Suprapubic skin (tissue), 4 donors: ENCODE measurements around the gene CCDC178. TPM values are rescaled to one million over a fixed set of nuclear protein-coding genes. Genes with fewer than 3 reads are reported as not detected.

Experiments
- DNase-seq, 2 donors: peaks; one replicate each; pipeline ENCODE4 v3.0.0-alpha.2; 2019; ENCODE audit warnings: low spot score in 2 of 2
- H3K27ac ChIP-seq: fragments of 200-600 bp; sonication (generic); one replicate; pipeline ENCODE4 v1.5.1; 2019
- H3K27me3 ChIP-seq: fragments of 200-600 bp; sonication (generic); one replicate; pipeline ENCODE4 v1.5.1; 2019
- H3K36me3 ChIP-seq: fragments of 200-600 bp; sonication (generic); one replicate; pipeline ENCODE4 v1.5.1; 2019
- H3K4me1 ChIP-seq: fragments of 200-600 bp; sonication (generic); one replicate; pipeline ENCODE4 v1.5.1; 2019
- H3K4me3 ChIP-seq: fragments of 200-600 bp; sonication (generic); one replicate; pipeline ENCODE4 v1.5.1; 2019; ENCODE audit warnings: mild to moderate bottlenecking
- H3K9me3 ChIP-seq: fragments of 200-600 bp; sonication (generic); one replicate; pipeline ENCODE4 v1.5.1; 2019
- EP300 ChIP-seq: sonication (generic); formaldehyde crosslinking; IDR thresholded peaks from one replicate; pipeline ENCODE4 v1.6.1; 2017; ENCODE audit warnings: antibody characterized with exemption
- POLR2A ChIP-seq, 2 donors: fragments of 450-650 bp; IDR thresholded peaks; one replicate each; pipeline ENCODE4 v1.6.1; 2017; ENCODE audit warnings: antibody characterized with exemption in 2 of 2, mild to moderate bottlenecking in 2 of 2, moderate library complexity in 2 of 2
- POLR2AphosphoS5 ChIP-seq, 3 donors: sonication (generic); formaldehyde crosslinking; IDR thresholded peaks; one replicate each; pipeline ENCODE4 v1.6.1; 2017; ENCODE audit warnings: antibody characterized with exemption in 3 of 3
- WGBS: methylation state at CpG from one replicate; pipeline ENCODE4 v1.1.5; 2018; 5-methylcytosine and 5-hydroxymethylcytosine counted together
- total RNA-seq, 4 donors: library from RNA; depleted of rRNA; stranded (reverse); fragments of >200 nt; gene quantifications; one replicate each; pipeline ENCODE4 v1.1.0, GENCODE V29; 2016
- TF ChIP-seq, protein P1 (sequence below), 2 donors: fragments of 200-600 bp in 1 of 2; fragments of 450-650 bp in 1 of 2; sonication (generic) in 1 of 2; IDR thresholded peaks; one replicate each; pipeline ENCODE4 v1.5.1; 2016 to 2019; ENCODE audit warnings: antibody characterized with exemption in 2 of 2, mild to moderate bottlenecking in 1 of 2, moderate library complexity in 1 of 2

Gene CCDC178
- total RNA-seq, 4 donors from 2014 or later: not detected

DNA sequence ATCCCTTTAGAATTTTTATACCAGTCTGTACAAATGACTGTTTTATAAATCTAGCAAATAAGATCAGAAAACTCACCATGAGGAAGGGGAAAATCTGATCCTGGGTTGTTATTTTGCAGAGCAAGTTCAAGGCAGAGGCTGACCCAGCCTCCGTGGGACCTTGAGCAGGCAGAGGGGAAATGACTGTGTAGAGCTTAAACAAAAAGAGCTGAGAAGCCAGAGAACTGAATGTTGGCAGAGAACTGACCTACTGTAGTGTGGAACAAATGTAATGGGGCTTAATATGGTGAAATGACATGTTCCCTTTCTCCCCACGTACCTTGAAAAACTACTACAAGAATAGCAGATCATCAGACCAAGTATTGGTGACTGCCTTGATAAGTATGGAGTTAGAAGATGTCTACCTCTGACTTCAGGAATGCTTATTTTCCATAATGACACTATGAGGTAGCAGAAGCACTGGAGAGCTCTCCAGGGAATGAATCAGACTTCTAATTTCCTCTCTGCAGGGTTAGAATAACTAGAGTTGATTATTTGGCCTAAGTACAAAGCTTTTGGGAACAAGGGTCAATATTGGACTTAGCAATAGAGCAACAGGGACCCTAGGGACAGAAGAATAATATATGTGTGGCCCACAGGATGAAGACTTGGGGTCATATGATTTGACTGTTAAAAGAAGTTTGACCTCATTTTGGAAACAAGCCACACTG, 304.4 kb downstream of the CCDC178 start:
- no peak for DNase-seq
- TF ChIP-seq POLR2A (IDR thresholded peaks at IDR 0.05) (no peak), EP300 (no peak), POLR2AphosphoS5 (IDR thresholded peaks at IDR 0.05) (no peak)
- TF ChIP-seq, protein P1, sequence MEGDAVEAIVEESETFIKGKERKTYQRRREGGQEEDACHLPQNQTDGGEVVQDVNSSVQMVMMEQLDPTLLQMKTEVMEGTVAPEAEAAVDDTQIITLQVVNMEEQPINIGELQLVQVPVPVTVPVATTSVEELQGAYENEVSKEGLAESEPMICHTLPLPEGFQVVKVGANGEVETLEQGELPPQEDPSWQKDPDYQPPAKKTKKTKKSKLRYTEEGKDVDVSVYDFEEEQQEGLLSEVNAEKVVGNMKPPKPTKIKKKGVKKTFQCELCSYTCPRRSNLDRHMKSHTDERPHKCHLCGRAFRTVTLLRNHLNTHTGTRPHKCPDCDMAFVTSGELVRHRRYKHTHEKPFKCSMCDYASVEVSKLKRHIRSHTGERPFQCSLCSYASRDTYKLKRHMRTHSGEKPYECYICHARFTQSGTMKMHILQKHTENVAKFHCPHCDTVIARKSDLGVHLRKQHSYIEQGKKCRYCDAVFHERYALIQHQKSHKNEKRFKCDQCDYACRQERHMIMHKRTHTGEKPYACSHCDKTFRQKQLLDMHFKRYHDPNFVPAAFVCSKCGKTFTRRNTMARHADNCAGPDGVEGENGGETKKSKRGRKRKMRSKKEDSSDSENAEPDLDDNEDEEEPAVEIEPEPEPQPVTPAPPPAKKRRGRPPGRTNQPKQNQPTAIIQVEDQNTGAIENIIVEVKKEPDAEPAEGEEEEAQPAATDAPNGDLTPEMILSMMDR (IDR thresholded peaks at IDR 0.05): no peak
- WGBS: 73% methylated on average over 2 of the region's 2 CpGs

DNA sequence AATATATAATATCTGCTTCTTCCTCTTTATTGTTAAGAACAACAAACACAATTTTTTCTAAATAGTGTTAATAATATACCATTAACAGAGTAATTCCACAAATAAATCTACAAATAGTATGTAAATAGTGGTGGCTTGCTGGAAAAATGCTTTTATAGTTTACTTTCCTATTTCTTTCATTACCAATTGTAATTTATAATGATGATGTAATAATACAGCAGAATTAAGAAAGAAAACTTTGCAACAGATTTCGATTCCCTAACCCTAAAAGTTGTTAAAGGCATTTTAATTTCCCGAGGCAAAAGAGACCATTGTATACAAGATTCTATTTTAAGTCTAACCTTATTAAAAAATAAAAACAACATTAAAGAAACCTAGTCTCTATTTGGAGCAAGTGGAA, 307.9 kb downstream of the CCDC178 start:
- DNase-seq: no peak
- H3K9me3 ChIP-seq: no peaks in the 10 kb centered on the region
- H3K4me3 ChIP-seq: no peak overlapping the region
- H3K4me1 ChIP-seq: no peaks in the 10 kb centered on the region
- no peak for TF ChIP-seq POLR2A (IDR thresholded peaks at IDR 0.05)
- TF ChIP-seq, protein P1 (IDR thresholded peaks at IDR 0.05): no peak
- no peak for TF ChIP-seq POLR2AphosphoS5 (IDR thresholded peaks at IDR 0.05)
- TF ChIP-seq EP300: no peak
- 83% methylated on average over 2 of the region's 2 CpGs for WGBS
- H3K27ac ChIP-seq: no peak overlapping the region
- H3K27me3 ChIP-seq: no peaks in the 10 kb centered on the region
- H3K36me3 ChIP-seq: no peaks in the 10 kb centered on the region

More for the DNA sequence above, 304.4 kb downstream of the CCDC178 start:
- Histone ChIP-seq H3K4me1 (no peaks in the 10 kb centered on the region), H3K36me3 (no peaks in the 10 kb centered on the region), H3K27ac (no peak overlapping the region), H3K27me3 (no peaks in the 10 kb centered on the region), H3K9me3 (peaks cover 4% of the 10 kb centered on the region), H3K4me3 (no peak overlapping the region)

DNA sequence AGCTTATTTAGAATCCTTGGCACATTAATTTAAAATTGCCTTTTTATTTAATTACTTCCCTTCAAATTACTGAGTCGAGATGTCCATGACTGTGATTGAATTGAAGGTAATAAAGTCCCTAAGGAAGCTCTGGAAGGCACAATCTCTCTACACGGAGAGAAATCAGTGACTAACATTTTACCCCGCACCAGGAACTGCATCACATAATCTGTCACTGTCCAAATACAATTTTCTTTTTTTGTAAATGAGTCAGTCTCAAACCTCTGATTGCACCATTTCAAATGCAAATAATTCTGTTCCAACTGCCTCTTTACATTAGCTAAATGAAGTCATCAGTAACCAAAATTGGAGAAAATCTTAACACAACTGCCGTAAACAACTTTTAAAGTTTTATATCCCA, 311.9 kb downstream of the CCDC178 start:
- no peaks in the 10 kb centered on the region for H3K36me3 ChIP-seq
- TF ChIP-seq POLR2A (IDR thresholded peaks at IDR 0.05) (no peak), POLR2AphosphoS5 (IDR thresholded peaks at IDR 0.05) (no peak), EP300 (no peak)
- TF ChIP-seq, protein P1 (IDR thresholded peaks at IDR 0.05): no peak
- no peaks in the 10 kb centered on the region for H3K27me3 ChIP-seq
- H3K4me1 ChIP-seq: no peaks in the 10 kb centered on the region
- no peak overlapping the region for H3K4me3 ChIP-seq
- WGBS: 62% methylated on average over 4 of the region's 4 CpGs
- DNase-seq: no peak
- H3K9me3 ChIP-seq: no peaks in the 10 kb centered on the region
- no peak overlapping the region for H3K27ac ChIP-seq

DNA sequence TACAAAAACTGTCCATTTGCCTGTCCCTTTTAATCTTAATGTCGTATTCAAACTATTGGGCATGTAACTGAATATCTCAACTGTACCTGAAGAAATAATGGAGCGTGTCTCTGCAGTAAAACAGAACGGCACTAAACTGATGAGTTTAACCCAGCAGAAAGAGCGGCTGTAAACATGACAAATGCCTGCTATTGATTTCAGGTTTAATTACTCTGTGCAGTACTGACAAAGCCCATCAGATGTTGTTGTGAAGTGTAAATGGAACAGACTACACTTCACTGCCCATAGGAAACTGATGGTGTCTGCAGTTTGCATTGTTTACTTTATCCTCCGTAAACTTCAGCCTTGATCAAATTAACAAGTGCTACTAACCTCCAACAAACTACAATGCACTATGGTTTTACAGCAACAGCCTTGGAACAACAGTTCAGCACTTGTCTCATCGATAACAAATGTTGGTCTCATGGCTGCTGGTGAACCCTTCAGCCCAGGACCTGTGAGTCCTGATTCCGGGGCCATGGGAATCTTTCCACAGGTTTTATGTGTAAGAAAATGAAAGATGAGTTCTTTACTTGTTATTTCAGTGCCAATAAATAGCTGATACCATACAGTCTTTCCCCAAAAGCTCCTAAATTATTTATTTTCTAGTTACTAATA, 316.5 kb downstream of the CCDC178 start:
- no peak for DNase-seq
- no peaks in the 10 kb centered on the region for H3K27me3 ChIP-seq
- H3K4me1 ChIP-seq: no peaks in the 10 kb centered on the region
- TF ChIP-seq POLR2AphosphoS5 (IDR thresholded peaks at IDR 0.05) (no peak), EP300 (no peak), POLR2A (IDR thresholded peaks at IDR 0.05) (no peak)
- TF ChIP-seq, protein P1 (IDR thresholded peaks at IDR 0.05): no peak
- 63% methylated on average over 7 of the region's 7 CpGs for WGBS
- no peak overlapping the region for H3K4me3 ChIP-seq
- no peaks in the 10 kb centered on the region for H3K36me3 ChIP-seq
- H3K27ac ChIP-seq: no peak overlapping the region
- H3K9me3 ChIP-seq: no peaks in the 10 kb centered on the region

DNA sequence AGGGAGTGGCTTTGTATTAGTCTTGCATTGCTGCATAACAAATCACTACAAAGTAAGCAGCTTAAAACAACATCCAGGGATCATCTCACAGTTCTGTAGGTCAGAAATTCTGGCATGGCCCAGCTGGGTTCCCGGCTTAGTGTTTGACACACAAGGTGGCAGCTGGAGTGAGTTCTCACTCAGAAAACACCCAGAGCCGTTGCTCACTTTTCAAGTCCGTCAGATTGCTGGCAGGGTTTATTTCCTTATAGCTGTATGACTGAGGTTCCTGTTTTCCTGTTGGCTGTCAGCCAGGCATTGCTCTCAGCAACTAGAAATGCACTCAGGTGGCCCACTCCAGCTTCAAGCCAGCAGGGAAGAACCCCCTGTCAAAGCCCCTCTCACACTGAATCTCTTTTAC, 324.1 kb downstream of the CCDC178 start:
- no peak for DNase-seq
- TF ChIP-seq POLR2A (IDR thresholded peaks at IDR 0.05): no peak
- no peak for TF ChIP-seq EP300
- TF ChIP-seq, protein P1 (IDR thresholded peaks at IDR 0.05): no peak
- Histone ChIP-seq H3K4me1 (no peaks in the 10 kb centered on the region), H3K36me3 (no peaks in the 10 kb centered on the region), H3K9me3 (no peaks in the 10 kb centered on the region), H3K27me3 (no peaks in the 10 kb centered on the region), H3K27ac (no peak overlapping the region), H3K4me3 (no peak overlapping the region)
- WGBS: 20% methylated on average over 3 of the region's 3 CpGs
